Mammary epithelial cell (primary cell): Measurements from ENCODE around the gene CDK8.

Experiments
- CTCF ChIP-seq, 2 donors: IDR thresholded peaks in 1 of 2; conservative IDR thresholded peaks in 1 of 2; 2 replicates each; pipeline ENCODE4 v1.5.1; 2011 to 2012; ENCODE audit warnings: inconsistent platforms in 2 of 2, low read length in 2 of 2, mild to moderate bottlenecking in 2 of 2, control low read depth in 1 of 2, low read depth in 1 of 2; ENCODE audit not compliant: insufficient read depth in 1 of 2; ENCODE audit errors: extremely low read depth in 1 of 2
- EZH2 ChIP-seq: IDR thresholded peaks from 2 replicates; pipeline ENCODE4 v1.6.1; 2012; ENCODE audit warnings: low read length, inconsistent platforms, borderline replicate concordance

- TF ChIP-seq CTCF (conservative IDR thresholded peaks at IDR 0.05 in 1 of 2, IDR thresholded peaks at IDR 0.05 in 1 of 2; ENCODE audit: extremely low read depth in 1 of 2, insufficient read depth in 1 of 2, low read depth in 1 of 2, low read length in 2 of 2): no peak
- no peak for TF ChIP-seq EZH2
Observed at GRCh38 chr13:26307701-26308100, 53.8 kb downstream of the CDK8 start.
